ENCODE results near the gene ZFYVE19. TPM values are rescaled to one million over a fixed set of nuclear protein-coding genes. Genes with fewer than 3 reads are reported as not detected.

The ZFYVE19 gene
- total RNA-seq, 2 experiments from 2014 or later: 22.8 to 29.3 TPM

- DNase-seq (ENCODE audit: low spot score): no peak
- Histone ChIP-seq H3K36me3 (ENCODE audit: insufficient read depth, low read length) (no peaks in the 10 kb centered on the region), H4K20me1 (ENCODE audit: insufficient read depth, low read length) (no peaks in the 10 kb centered on the region), H3K9me3 (ENCODE audit: low read length) (no peaks in the 10 kb centered on the region), H3K79me2 (ENCODE audit: insufficient read depth, low read depth, low read length) (no peaks in the 10 kb centered on the region), H3K9me2 (ENCODE audit: insufficient read depth, low read length) (no peaks in the 10 kb centered on the region), H3K4me3 (ENCODE audit: low read depth, low read length, poor library complexity, severe bottlenecking) (no peak overlapping the region), H3K4me1 (ENCODE audit: insufficient read depth, low read length, poor library complexity, severe bottlenecking) (no peaks in the 10 kb centered on the region), H2AFZ (ENCODE audit: low read length) (no peak overlapping the region), H3K4me2 (ENCODE audit: low read length) (no peak overlapping the region), H3K27ac (ENCODE audit: low read depth, low read length, poor library complexity, severe bottlenecking) (no peak overlapping the region)
- TF ChIP-seq EZH2phosphoT487 (IDR thresholded peaks at IDR 0.05; ENCODE audit: borderline replicate concordance, low read depth, low read length) (no peak), CTCF (conservative IDR thresholded peaks at IDR 0.05; ENCODE audit: low read length) (no peak)
- intact Hi-C loops (cut with micrococcal nuclease; ENCODE audit: unreplicated experiment): no loop called here
- ChIA-PET POLR2A (no interaction called here), CTCF (ENCODE audit: unreplicated experiment) (no interaction called here)
- BruUV-seq (replicated peaks): no TSS peak
Measured at GRCh38 chr15:40823572-40824343, 16.9 kb downstream of the ZFYVE19 start.

GRCh38 chr15:40825661-40826422 lies 19.0 kb downstream of the ZFYVE19 start:
- Histone ChIP-seq H3K4me1 (ENCODE audit: insufficient read depth, low read length, poor library complexity, severe bottlenecking) (no peaks in the 10 kb centered on the region), H3K4me2 (ENCODE audit: low read length) (no peak overlapping the region), H3K9me2 (ENCODE audit: insufficient read depth, low read length) (no peaks in the 10 kb centered on the region), H4K20me1 (ENCODE audit: insufficient read depth, low read length) (no peaks in the 10 kb centered on the region), H3K36me3 (ENCODE audit: insufficient read depth, low read length) (no peaks in the 10 kb centered on the region), H3K4me3 (ENCODE audit: low read depth, low read length, poor library complexity, severe bottlenecking) (no peak overlapping the region), H3K9me3 (ENCODE audit: low read length) (no peaks in the 10 kb centered on the region), H3K79me2 (ENCODE audit: insufficient read depth, low read depth, low read length) (no peaks in the 10 kb centered on the region), H3K27ac (ENCODE audit: low read depth, low read length, poor library complexity, severe bottlenecking) (no peak overlapping the region), H2AFZ (ENCODE audit: low read length) (no peak overlapping the region)
- intact Hi-C loops (cut with micrococcal nuclease; ENCODE audit: unreplicated experiment): no loop called here
- POLR2A ChIA-PET: interaction anchor here (0.6 kb wide), 1 partner anchor 25 kb away, joined by 4 read pairs; no protein-coding TSS in a partner anchor
- DNase-seq (ENCODE audit: low spot score): no peak
- no peak for TF ChIP-seq CTCF (conservative IDR thresholded peaks at IDR 0.05; ENCODE audit: low read length)
- CTCF ChIA-PET (ENCODE audit: unreplicated experiment): no interaction called here
- BruUV-seq (replicated peaks): no TSS peak

Measured in OCI-LY7 (cell line).